NCI-H524 (cell line): ENCODE measurements around the gene ST8SIA5.

Experiments used
- DNase-seq, 2 experiments: peaks; one replicate each; lab custom pipeline; 2025; lab: John Stamatoyannopoulos, UW

The ST8SIA5 gene

DNA sequence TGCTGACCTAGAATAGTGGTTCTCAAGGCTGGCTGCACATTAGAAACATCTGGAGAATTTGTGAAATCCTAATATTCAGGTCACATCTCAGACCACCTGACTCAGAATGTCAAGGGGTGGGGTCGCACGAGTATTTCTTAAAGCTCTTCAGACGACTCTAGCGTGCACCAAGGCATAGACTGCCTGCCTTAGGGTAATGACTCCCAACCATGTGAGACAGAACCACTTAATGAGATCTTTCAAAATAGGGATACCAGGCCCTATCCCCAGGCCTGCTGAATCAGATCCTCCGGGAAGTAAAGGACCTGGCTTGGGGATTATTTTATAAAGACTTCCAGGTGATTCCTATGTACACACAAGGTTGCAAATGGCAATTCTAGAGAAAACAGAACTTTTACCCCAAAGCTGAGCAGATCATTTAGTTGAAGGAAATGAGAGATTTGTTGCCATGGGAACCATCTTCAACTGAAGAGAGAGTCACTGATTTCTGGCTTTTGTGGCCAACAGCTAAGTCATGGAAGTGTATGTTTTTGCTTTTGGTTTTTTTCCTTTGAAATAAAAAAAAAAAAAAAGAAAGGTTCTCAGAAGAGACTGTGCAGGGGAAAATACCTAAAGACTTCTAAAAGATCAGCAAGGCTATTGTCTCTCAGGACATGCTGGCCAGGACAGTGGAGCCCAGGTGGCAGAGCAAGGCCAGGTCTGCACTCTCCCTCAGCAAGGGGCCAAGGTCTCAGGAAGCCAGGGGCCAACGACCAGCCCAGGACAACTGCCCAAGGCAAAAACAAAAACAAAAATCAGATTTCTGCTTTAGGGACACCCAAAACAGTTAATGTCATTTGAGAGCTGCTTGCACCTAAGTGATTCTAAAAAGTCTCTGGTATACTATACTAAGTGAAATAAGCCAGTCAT, 84.5 kb downstream of the ST8SIA5 start:
- DNase-seq = no peak

GRCh38 chr18:46668694-46669093, 88.2 kb downstream of the ST8SIA5 start:
- no peak for DNase-seq

DNA sequence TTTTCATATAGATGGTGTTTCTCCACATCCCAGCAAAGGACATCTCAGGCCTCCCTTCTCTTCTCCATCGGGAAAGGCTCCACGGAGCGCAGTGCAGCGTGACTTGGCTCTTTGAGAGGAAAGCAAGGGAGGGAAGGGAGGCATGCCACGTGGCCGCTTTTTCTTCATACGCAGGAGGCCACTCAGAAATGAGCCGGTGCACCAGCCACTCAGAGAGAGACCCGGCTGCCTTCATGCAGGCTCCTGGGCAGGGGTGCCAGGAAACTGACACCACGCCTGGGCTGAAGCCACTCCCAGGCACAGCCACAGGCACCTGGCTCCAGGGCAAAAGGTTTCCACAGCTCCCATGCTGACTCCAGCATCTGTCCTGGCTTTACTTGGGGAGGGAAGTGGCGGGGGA, 88.7 kb downstream of the ST8SIA5 start:
- peak in 1 of 2 experiments; percentile 12 for DNase-seq

DNA sequence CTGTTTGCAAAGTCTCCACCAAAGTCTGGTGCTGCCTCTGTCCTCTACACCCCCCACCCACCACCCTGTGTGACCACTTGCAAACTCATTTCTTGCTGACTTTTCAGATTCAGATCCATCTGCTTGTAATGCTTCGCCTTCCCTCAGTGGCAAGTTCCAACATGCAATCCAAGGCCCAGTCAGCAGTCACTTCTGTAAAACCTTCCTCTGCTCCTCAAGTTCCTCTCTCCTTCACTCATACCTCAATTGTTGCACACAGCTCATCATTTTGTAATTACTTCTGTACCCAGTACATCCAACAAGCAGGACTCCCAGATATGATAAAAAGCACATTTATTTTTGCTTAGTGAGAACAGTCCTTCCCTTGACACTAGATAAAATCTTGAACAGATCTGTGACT, 93.3 kb downstream of the ST8SIA5 start:
- DNase-seq = no peak

GRCh38 chr18:46660957-46661749, 95.7 kb downstream of the ST8SIA5 start:
- DNase-seq = peak; percentile 28 to 77

GRCh38 chr18:46659484-46659883, 97.4 kb downstream of the ST8SIA5 start:
- no peak for DNase-seq

- DNase-seq = no peak
Observed at GRCh38 chr18:46657115-46657955, 99.5 kb downstream of the ST8SIA5 start, which contains the start of gene LOXHD1. LOXHD1 (minus strand) TSS chr18:46657220; CDS start chr18:46657033, 187 bp downstream.

- no peak for DNase-seq
Observed at GRCh38 chr18:46656326-46657114, 100.3 kb downstream of the ST8SIA5 start.

DNA sequence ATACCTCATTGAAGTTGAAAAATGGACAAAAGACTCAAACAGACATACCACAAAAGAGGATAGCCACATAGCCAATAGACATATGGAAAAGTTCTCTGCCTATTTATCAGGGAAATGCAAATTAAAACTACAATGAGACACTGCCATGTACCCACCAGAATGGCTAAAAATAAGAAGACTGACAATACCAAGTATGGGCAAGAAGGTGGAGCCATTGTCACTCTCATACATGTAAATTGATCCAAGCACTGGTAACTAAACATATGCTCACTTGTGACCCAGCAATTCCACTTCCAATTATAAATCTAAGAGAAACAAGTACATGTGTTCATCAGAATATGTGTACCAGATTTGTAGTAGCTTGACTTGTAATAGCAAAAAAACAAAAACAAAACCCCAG, 104.5 kb downstream of the ST8SIA5 start:
- peak; percentile 8 to 44 for DNase-seq

- DNase-seq = no peak
Observed at GRCh38 chr18:46650681-46651080, 106.2 kb downstream of the ST8SIA5 start.

DNA sequence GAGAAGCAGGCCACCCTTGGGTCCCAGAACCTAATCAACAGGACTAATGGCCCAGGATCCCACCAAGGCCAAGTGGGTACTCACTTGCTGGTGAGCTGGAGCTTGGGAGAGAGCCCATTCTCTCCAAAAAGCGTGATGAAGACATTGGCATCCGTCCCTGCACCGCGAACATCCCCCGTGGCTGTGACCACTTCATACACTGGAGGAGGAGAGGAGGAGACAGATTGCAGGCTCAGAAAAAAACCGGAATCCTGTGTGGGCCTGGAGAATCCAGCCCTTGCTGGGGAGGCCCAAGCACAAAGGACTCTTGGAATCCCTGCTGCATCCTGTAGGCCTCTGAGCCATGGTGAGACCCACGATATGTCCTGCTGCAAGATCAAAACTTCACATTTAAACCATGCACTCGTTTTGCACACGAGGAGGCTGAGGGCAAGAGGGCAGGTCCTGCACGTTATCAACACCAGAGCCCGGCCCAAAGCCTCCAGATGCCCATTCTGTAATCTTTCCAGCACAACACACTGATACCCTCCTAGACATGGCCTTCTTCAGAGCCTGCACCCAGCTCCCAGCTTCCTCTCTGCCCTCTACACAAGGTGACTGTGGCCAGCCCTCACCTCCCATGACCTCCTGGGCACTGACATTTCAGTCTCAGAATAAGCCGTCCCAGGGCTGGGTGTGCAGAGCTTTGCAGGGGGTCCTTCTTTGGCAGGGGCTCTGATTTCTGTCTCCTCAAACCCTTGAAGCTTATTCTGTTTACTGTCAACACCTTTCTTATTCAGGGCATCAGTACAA, 107.6 kb downstream of the ST8SIA5 start:
- no peak for DNase-seq

DNA sequence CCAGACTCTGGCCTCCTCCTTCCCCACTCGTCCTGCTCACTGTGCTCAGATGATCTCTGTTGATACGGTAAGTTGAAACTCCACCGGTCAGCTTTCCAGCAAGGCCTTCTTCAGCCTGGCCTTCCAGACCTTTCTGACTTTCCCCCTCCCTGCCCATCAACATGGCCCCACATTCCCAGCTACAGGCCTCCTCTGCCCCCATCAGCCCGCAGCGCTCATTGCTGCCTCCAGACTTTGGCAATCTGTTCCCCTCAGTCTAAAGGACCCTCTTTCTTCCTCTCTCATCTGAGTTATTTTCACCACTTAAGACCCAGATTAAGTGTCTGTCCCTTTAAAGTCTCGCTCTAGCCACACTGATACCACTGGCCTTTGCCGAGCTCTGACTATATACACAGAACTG, 110.4 kb downstream of the ST8SIA5 start:
- no peak for DNase-seq

- DNase-seq = peak in 1 of 2 experiments; percentile 45
Observed at GRCh38 chr18:46642561-46642960, 114.3 kb downstream of the ST8SIA5 start.

GRCh38 chr18:46641917-46642316, 114.9 kb downstream of the ST8SIA5 start:
- DNase-seq = no peak

DNA sequence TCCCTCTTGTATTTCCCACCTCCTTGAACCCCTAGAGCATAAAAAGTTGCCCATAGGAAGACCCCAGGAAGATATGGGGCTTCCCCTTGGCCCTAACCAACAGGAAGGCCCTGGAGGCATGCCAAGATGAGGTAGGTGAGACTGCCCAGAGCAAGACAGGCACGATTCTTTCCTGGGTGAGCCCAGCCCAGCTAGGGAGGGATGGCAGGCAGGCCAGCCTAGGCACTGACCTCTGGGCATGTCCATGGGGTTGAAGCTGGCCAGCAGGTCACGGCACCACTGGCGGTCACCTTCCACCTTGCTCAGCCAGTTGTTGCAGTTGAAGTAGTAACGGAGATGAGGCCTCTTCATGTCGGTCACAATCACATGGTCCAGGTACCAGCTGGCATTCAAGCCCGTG, 117.5 kb downstream of the ST8SIA5 start:
- no peak for DNase-seq

GRCh38 chr18:46636040-46636630, 120.7 kb downstream of the ST8SIA5 start:
- no peak for DNase-seq

GRCh38 chr18:46632401-46633071, 124.3 kb downstream of the ST8SIA5 start:
- peak; percentile 61 to 78 for DNase-seq

- no peak for DNase-seq
Observed at GRCh38 chr18:46630991-46631390, 125.9 kb downstream of the ST8SIA5 start.

DNA sequence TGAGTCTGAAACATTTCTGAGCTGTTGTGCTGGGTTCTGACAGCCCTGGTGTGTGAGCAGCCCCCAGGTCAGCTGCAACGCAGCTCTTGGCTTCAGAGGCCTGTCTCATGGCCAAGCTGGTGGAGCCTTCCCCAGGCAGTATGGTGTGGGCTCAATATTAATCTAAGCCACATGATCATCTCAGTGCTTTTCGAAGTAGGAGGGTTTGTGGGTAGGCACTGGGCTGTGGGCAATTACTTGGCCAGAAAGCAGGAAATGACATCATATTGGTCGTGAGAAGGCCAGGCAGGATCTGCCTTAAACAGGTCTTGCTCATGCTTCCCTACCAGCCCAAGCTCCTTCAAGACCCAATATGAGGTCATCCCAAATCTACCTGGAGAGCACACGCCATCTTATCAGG, 126.7 kb downstream of the ST8SIA5 start:
- DNase-seq = no peak
